ENCODE measurements around the gene ZNF710.

ZNF710 gene

DNA sequence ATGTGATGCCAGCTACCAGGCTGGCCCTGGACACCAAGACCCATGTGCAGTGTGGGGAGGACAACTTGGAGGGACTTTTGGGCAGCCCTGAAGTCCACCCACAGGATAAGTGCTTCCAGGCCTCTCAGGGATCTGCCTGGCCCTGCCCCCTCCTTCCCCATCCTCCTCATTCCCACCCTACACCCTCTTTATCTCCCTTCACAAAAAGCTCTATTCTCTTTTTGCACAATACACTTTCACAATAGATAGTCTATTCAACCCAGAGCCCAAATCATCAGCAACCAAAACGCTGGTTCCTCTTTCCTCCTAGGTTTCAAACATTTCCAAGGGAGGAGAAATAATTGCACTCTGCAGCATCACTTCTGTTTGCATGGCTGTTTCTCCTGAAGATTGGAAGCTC is 7.8 kb upstream of the ZNF710 start:
- no peak for DNase-seq

- DNase-seq: no peak
Measured at GRCh38 chr15:89997079-89997478, 4.0 kb upstream of the ZNF710 start.

DNA sequence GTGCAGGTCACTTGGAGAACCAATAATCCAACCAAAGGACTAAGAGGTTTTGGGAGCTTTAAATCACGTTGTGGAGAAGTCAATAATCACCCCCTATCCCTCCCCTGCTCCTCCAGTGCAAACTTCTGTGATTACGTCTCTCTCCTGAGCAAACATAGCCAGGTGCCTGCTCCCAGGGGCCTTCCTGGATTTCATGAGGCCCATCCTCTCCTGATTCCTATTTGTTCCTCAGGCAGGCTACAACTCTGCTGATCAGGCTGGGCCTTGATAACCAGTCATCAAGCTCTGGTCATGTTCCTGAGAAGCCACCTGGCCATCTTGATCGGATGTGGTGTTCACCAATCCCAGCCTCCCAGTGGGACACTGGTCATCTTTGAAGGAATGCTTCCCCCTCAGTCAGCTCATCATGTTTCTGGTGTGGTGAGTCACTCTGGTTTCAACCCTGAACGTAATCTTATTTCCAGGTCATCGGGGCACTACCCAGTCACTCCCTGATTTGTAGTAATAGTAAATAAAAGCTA is 2.9 kb upstream of the ZNF710 start:
- DNase-seq: peak; percentile 32

GRCh38 chr15:89998923-89999675 is 2.0 kb upstream of the ZNF710 start:
- no peak for DNase-seq

- peak; percentile 5 for DNase-seq
Measured at GRCh38 chr15:89999676-90000185, 1.4 kb upstream of the ZNF710 start.

- peak; percentile 55 for DNase-seq
Measured at GRCh38 chr15:90000186-90001001, 730 bp upstream of the ZNF710 start.

DNA sequence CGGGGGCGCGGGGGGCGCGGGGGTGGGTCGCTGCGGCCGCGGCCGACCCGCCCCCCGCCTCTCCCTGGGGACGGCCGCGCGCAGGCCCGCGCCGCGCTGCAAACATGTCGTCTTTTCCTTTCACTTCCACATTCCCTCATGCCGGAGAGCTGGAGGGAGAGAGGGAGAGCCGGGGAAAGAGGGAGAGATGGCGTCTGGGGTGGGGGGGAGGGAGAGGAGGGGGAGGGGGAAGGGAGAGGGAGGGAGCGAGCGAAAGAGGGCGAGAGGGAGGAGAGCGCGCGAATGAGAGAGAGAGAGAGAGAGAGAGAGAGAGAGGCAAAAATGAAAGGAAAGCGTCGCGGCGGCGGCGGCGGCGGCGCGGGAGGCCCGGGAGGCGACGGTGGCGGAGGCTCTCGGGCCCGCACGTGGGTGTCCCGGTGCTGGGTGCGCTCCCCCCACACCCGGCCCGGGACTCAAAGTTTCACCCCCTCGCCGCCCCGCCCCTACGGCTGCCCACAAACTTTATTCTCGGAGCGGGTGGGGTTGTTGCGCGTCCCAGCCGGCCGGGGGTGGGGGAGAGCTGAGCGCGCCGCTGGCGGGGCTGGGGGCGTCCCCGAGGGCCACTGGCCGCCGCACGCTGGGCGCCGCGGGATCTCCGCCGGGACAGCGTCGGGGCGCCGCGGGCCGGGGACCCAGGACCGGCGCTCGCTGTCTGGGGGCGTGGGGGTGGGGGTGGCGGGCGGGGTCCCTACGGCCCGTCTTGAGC is 731 bp downstream of the ZNF710 start:
- DNase-seq: peak; percentile 44

- peak; percentile 34 for DNase-seq
Measured at GRCh38 chr15:90002428-90002844, 1.3 kb downstream of the ZNF710 start.

GRCh38 chr15:90003736-90004135 is 2.6 kb downstream of the ZNF710 start:
- no peak for DNase-seq

DNA sequence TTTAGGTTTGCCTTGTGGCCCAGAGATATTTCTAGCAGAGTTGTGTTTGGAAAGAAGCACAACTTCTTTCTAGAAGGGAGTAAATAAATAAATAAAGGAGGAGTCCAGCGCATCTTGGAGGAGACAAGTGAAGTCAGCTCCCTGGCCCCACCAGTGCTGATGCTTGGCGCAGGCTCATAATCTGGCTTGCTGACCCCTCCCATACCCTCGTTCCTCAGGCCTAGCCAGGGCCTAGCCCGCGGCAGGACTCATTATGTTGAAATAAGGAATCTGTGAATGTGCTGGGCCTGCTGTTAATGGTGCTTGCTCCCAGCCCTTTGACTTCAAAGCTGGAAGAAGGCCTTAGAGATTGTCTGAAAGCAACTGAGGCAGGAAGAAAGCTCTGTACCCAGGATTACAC is 3.1 kb downstream of the ZNF710 start:
- DNase-seq: no peak

DNA sequence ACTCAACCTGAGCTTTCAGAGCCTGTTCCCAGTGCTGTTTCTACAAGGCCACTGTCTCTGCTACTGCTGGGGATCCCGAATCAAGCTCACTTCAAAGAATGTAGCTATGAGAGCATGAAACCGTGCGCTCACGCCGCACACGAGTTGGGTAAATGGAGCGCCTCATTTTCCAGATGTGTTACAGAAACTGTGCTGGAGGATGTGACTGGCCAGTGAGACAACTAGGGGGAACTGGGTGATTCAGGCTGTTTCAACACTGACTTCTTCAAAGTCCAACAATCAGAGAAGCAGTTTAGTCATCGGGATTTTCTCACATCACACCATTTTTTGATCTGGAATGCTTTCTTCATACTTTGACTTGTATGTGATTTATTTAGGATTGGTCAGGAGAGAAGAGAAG is 3.5 kb downstream of the ZNF710 start:
- no peak for DNase-seq

DNA sequence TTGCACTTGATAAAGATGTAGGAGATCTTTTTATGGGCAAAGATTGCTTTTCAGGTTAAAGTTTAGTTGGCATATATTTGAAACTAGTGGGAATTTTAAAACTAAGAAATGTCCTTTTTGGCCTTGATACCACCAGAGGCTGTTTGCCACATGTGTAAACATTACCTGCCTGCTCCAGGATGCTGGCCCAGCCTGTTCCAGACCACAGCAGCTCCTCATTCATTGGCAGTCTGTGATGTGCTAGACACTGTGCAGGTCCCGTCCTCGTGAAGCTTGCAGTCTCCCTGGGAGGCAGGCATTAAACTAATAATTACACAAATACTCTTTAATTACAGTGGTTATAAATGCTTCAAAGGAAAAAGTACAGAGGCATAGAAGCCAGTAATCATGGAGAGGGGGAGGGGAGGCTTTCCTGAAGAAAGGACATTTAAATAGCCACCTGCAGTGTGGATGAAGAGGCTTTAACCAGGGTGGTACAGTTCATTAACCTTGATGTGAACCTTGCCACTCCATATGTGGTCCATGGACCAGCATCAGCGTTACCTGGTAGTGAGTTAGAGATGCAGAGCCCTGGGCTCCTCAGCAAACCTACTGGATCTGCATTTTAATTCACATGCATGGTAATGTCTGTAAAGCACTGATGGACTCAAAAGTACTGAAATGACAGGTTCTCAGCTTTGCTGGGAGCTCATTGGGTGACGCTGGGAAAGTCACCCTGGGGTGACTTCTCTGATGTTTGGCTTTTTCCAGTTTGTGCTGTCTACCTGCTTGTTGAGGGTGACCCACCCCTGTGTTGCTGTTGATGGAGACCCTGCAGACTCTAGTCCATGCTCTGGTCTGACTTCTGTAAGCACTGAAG is 5.3 kb downstream of the ZNF710 start:
- no peak for DNase-seq

- DNase-seq: no peak
Measured at GRCh38 chr15:90007076-90007460, 5.9 kb downstream of the ZNF710 start.

DNA sequence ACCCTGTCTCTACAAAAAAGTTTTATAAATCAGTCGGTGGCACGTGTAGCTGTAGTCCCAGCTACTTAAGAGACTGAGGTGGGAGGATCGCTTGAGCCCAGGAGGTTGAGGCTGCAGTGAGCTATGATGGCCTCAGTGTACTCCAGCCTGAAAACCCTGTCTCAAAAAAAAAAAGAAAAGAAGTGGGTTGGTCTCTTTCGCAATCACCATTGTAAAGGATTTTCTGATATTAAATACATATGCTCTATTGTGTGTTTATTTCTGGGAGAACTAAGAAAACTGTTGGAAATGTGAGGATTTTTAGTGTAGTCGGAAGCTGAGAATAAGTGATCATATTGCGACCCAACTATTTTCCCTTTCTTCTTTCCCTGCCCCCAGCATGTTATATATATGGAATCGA is 7.5 kb downstream of the ZNF710 start:
- DNase-seq: no peak

- DNase-seq: no peak
Measured at GRCh38 chr15:90009301-90010022, 8.3 kb downstream of the ZNF710 start.

DNA sequence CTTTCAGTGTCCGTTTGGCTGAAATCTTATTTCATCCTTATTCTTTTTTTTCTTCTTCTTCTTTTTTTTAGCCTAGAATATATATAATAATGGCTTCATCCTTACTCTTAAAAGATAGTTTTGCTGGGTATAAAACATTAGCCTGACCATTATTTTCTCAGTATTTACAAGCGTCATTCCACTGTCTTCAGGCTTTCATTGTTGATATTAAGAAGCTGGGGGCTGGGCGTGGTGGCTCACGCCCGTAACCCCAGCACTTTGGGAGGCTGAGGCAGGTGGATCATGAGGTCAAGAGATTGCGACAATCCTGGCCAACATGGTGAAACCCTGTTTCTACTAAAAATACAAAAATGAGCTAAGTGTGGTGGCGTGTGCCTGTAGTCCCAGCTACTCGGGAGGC is 10.6 kb downstream of the ZNF710 start:
- DNase-seq: no peak

DNA sequence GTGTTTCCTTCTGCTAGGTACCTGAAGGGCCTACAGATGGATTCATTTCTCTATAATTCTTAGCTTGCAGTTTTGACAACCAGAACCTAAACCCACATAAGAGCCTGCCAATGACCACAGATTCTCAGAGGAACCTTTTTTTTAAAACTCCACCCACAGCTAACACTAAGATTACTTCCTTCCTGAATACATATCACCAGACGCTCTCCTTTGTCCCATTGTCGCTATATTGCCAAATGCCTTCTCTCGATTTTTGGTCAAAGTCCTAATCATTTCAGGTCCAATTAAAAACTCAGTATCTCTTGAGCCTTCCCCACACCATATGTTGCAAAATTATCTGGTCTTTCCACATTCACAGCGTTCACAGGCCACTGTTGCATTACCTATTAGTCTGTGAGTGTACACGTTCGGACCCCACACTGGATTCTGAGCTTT is 12.4 kb downstream of the ZNF710 start:
- no peak for DNase-seq

DNA sequence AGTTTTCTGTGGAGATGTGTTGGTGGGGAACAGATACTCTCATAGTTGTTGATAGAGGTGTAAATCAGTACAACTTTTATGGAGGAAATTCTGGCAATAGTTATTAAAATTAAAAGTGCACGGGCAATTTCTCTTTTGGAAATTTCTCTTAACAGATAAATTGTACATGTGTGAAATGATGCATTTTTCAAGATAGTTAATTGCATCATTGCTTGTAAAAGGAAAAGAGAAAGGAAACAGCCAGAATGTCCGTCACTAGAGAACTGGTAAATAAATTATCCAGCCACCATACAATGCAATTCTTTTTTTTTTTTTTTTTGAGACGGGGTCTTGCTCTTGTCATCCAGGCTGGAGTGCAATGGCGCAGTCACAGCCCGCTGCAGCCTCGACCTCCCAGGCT is 14.2 kb downstream of the ZNF710 start:
- no peak for DNase-seq

- no peak for DNase-seq
Measured at GRCh38 chr15:90015749-90016148, 14.6 kb downstream of the ZNF710 start.

DNA sequence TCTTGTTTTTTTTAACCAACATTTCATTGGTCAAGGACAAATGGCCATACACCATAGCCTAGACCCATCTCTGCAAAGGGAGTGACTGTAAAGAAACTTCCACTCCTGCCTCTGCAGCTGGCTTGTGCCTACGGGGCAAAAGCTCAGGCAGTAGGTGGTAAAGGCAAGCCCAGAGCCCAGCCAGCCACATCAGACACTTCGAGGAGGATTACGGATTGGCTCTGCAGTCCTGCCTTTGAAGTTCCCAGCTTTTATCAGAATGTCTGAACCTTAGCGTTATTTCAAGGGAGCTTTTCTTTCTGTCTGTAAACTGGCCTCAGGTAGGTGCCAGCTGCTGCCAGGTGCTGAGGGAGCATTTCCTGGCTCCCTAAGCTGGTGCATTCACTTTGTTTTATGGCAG is 15.6 kb downstream of the ZNF710 start:
- no peak for DNase-seq

DNA sequence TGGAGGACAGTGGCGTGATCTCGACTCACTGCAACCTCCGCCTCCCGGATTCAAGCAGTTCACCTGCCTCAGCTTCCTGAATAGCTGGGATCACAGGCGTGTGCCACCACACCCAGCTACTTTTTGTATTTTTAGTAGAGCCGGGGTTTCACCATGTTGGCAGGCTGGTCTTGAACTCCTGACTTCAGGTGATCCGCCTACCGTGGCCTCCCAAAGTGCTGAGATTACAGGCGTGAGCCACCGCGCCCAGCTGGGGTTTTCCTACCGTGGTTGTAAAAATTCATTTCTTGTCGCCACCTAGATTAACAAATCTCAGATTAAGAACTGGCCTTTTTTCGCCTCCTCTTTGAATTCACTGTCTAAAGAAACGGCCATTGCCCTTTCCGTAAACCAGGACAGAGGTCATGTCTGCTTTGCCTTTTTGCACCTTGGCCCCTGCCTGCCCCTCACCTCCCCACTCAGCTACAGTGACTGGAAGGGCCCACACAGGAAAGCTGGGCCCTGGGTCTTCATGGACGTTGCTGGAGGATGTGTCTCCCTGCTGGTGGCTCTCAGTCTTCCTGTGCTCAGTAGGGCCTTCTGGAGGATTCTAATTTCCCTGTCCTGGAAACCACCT is 17.2 kb downstream of the ZNF710 start:
- no peak for DNase-seq
